ENCODE measurements around the gene PCIF1.

- no peak for TF ChIP-seq POLR2A (IDR thresholded peaks at IDR 0.05; ENCODE audit: extremely low read depth, insufficient read length)
- no peak for TF ChIP-seq CTCF (IDR thresholded peaks at IDR 0.05; ENCODE audit: low read depth, low read length)
- TF ChIP-seq MAX (IDR thresholded peaks at IDR 0.05; ENCODE audit: low read depth, low read length): no peak
- no peak for TF ChIP-seq MYC (IDR thresholded peaks at IDR 0.05; ENCODE audit: low read depth, low read length)
Measured at GRCh38 chr20:45947110-45947866, 12.8 kb downstream of the PCIF1 start.

Measured in NB4 (cell line).